ENCODE results near the gene TIMELESS. TPM values are rescaled to one million over a fixed set of nuclear protein-coding genes. Genes with fewer than 3 reads are reported as not detected.
"Not testable (repeated sequence)": the region's sequence is repeated elsewhere in the genome, so short reads cannot be mapped to it uniquely, and the experiment has no call there.

Gene TIMELESS, protein sequence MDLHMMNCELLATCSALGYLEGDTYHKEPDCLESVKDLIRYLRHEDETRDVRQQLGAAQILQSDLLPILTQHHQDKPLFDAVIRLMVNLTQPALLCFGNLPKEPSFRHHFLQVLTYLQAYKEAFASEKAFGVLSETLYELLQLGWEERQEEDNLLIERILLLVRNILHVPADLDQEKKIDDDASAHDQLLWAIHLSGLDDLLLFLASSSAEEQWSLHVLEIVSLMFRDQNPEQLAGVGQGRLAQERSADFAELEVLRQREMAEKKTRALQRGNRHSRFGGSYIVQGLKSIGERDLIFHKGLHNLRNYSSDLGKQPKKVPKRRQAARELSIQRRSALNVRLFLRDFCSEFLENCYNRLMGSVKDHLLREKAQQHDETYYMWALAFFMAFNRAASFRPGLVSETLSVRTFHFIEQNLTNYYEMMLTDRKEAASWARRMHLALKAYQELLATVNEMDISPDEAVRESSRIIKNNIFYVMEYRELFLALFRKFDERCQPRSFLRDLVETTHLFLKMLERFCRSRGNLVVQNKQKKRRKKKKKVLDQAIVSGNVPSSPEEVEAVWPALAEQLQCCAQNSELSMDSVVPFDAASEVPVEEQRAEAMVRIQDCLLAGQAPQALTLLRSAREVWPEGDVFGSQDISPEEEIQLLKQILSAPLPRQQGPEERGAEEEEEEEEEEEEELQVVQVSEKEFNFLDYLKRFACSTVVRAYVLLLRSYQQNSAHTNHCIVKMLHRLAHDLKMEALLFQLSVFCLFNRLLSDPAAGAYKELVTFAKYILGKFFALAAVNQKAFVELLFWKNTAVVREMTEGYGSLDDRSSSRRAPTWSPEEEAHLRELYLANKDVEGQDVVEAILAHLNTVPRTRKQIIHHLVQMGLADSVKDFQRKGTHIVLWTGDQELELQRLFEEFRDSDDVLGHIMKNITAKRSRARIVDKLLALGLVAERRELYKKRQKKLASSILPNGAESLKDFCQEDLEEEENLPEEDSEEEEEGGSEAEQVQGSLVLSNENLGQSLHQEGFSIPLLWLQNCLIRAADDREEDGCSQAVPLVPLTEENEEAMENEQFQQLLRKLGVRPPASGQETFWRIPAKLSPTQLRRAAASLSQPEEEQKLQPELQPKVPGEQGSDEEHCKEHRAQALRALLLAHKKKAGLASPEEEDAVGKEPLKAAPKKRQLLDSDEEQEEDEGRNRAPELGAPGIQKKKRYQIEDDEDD
- polyA plus RNA-seq (2012; ENCODE audit: insufficient read depth, insufficient read length) = 93.6 TPM

DNA sequence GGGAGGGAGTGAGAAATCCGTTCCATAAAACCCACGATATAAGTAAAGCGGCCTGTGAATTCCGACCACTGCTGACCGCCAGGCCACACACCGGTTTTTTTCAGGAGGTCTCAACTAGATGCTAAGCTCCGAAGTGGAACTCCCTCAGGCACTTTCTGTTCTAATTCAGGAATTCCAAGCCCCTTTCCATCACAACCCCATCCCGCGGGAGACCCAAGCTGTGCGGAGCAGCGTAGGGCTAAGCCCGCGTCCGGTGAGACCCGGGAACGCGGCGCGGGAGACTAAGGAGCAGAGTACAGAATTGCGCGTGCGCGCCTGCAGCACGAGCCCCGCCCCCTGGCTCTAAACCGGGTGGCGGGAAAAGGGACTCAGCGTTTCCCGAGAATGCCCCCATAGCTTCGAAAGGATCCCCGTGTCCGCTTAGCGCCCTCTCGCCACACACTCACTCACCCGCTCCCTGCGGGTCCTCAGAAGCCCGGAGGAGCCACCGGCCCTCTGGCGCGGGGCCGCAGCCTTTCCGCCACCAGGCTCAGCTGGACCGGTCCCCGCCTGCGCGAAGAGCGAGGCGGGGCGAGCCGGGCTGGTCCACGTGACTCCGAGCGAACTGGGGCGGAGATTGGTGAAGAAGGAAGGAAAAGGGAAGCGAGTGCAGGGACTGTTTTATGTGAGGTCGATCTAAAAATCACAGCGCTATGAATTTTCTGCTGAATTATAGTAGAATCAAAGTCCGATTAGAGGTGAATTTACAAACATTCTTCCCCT is at the start of gene TIMELESS:
TSS of gene TIMELESS (minus strand) at position 567 of the 762 bp plus-strand sequence. CDS start 15,256 bp downstream, outside the sequence.
- H3K4me3 ChIP-seq (ENCODE audit: low read length) = peak within 1 kb of the TSS; percentile 68
- DNase-seq (ENCODE audit: low read depth, low spot score) = peak; percentile 84

DNA sequence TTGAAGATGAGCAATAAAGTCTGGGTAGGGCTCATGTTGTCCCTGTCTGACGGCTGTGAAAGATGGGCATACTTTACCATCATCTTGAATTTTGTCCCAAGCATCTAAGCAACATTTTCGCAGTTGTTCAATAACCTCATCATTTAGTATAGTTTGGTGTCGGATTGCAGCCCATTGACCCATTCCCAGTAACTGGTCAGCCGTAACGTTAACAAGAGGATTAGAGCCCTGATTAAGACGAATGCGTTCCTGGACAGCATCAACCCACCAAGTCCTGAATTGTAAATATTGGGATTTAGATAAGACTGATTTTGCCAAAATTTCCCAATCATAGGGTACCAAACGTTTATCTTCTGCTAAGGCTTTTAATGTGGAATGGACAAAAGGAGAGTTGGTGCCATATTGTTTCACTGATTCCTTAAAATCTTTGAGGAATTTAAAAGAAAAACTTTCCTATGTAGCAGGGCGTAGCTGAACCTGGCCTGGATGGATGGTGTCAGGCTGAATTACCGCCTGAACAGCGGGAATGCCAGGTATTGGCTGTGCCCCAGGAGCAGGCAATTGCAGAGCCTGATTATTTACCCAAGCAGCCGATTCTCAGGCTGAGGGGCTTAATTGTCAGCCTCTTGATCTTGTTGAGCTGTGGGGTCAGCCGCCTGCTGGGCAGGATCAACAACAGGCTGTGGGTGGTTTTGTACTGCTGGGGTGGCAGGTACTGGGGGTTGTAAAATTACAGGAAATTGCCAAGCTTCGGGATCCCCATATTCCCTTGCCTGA is 49.1 kb upstream of the TIMELESS start:
- not testable (repeated sequence) for H3K4me3 ChIP-seq (ENCODE audit: low read length); DNase-seq (ENCODE audit: low read depth, low spot score)

DNA sequence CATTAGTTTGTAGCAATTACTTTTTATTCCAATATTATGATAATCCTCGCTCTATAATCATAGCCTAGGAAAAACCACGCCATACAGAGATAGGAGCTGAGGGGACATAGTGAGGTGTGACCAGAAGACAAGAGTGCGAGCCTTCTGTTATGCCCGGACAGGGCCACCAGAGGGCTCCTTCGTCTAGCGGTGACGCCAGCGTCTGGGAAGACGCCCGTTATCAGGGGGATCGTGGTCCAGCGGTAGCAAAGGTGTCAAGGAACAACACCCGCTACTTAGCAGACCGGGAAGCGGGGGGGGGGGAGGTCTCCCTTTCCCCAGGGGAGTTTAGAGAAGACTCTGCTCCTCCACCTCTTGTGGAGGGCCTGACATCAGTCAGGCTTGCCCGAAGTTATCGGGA is 47.5 kb upstream of the TIMELESS start:
- DNase-seq (ENCODE audit: low read depth, low spot score); H3K4me3 ChIP-seq (ENCODE audit: low read length): not testable (repeated sequence)

DNA sequence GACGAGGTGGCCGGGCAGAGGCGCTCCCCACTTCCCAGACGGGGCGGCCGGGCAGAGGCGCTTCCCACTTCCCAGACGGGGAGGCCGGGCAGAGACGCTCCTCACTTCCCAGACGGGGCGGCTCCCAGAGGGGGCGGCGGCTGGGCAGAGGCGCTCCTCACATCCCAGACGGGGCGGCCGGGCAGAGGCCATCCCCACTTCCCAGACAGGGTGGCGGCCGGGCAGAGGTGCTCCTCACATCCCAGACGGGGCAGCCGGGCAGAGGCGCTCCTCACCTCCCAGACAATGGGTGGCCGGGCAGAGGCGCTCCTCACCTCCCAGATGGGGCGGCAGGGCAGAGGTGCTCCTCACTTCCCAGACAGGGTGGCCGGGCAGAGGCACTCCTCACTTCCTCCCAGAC is 45.3 kb upstream of the TIMELESS start:
- not testable (repeated sequence) for H3K4me3 ChIP-seq (ENCODE audit: low read length); DNase-seq (ENCODE audit: low read depth, low spot score)

DNA sequence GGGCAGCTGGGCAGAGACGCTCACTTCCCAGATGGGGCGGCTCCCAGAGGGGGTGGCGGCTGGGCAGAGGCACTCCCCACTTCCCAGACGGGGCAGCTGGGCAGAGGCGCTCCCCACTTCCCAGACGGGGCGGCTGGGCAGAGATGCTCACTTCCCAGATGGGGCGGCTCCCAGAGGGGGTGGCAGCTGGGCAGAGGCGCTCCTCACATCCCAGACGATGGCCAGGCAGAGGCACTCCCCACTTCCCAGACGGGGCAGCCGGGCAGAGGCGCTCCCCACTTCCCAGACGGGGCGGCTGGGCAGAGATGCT is 44.8 kb upstream of the TIMELESS start:
- DNase-seq (ENCODE audit: low read depth, low spot score) = not testable (repeated sequence)

DNA sequence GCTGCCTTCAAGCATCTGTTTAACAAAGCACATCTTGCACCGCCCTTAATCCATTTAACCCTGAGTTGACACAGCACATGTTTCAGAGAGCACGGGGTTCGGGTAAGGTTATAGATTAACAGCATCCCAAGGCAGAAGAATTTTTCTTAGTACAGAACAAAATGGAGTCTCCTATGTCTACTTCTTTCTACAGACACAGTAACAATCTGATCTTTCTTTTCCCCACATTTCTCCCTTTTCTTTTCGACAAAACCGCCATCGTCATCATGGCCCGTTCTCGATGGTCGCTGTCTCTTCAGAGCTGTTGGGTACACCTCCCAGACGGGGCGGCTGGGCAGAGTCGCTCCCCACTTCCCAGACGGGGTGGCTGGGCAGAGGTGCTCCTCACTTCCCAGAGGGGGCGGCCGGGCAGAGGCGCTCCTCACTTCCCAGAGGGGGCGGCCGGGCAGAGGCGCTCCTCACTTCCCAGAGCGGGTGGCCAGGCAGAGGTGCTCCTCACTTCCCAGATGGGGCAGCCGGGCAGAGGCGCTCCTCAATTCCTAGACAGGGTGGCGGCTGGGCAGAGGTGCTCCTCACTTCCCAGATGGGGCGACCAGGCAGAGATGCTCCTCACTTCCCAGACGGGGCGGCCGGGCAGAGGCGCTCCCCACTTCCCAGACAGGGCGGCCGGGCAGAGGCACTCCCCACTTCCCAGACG is 44.3 kb upstream of the TIMELESS start:
- H3K4me3 ChIP-seq (ENCODE audit: low read length); DNase-seq (ENCODE audit: low read depth, low spot score): not testable (repeated sequence)

More for the DNA sequence above, 44.8 kb upstream of the TIMELESS start:
- not testable (repeated sequence) for H3K4me3 ChIP-seq (ENCODE audit: low read length)

DNA sequence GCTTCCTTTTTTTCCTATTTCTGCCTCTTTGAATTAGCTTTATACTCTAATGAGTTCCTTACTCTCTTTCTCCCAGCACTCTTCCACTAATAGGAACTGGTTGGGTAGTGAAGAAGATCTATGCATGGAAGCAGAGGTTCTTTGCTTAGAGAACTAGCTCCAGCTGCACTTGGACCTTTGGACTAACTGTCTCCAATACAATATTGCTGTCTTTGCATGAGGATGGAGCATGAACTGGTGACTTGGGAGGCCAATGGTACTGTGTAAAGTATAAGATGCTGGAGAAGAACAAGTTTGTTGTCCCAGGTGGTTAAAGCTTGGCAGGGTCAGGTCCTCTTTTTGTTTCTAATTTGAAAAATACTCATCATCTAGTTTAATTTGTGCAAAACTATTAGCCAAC is 41.1 kb upstream of the TIMELESS start:
- no peak overlapping the region for H3K4me3 ChIP-seq (ENCODE audit: low read length)
- DNase-seq (ENCODE audit: low read depth, low spot score) = no peak

DNA sequence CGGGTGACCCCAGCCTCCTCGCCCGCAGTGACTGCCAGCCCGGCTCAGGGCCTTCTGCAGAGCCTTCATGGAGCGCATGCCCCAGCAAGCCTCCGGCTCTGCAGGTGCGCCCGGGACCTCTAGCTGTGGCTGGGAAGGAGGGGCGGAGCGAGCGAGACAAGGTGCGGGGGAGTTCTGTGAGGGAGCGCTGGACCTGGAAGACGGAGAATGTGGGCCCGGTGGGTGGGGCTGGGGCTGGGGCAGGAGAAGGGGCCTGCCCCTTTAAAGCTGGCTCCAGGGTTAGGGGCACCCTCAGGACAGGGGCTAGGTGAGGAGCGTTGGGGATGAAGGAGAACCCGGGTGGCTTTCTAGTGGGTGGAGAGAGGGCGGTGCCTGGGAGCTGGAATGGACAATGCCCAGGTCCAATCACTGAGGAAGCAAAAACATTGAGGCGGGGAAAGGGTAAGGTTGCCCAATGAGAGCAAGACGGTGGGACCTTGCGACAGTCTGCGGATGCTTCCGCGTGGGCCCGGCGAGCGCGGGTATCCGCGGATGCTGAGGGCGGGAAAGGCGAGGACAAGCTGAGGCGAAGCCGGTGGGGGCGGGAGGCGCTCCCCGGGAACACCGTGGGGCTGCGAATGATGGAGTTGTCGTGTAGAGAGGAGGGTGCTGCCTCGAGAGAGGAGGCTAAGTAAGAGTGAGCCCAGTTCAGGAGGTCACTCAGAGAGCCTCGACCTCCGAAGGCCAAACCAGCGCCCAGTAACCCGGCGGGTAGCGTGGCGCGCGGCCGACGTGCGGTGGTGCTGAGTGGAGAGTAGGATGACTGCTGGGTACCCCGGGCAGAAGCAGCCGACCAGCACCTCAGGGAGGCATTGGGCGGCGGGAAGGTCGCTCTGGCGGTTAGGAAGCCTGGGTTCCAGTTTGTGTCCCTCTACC is 39.1 kb upstream of the TIMELESS start, which contains the start of gene GLS2:
TSS of gene GLS2 (minus strand) at position 121 of the 915 bp plus-strand sequence. CDS start at position 78, 43 bp downstream.
- H3K4me3 ChIP-seq (ENCODE audit: low read length) = no peak within 1 kb of the TSS
- no peak for DNase-seq (ENCODE audit: low read depth, low spot score)

DNA sequence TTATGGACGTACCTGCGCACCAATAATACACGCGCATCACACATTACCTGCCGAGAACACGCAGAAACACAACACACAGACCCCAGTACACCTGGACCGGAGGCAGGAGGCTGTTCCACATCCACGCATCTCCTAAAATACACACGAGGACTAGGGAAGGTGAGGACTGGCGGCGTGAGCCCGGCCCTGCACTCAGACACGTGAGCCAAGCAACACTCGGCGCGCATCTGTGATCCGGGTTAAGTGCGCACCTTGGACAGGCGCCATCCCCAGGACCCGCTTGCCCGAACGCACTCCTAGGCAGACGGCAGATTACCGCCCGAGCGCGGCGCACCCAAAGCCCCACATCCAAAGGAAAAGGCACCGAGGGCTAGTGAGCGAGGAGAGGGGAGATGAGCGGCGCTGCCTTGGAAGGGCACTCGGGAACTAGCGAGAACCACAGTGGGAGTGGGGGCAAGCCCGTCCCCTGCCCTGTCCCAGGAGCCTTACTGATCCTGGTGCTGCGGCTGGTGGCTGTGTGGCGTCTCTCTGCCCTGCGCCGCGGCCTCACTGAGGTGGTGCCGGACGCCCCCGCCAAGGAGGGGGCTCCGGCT is 38.3 kb upstream of the TIMELESS start:
- DNase-seq (ENCODE audit: low read depth, low spot score) = no peak
- H3K4me3 ChIP-seq (ENCODE audit: low read length) = no peak overlapping the region

DNA sequence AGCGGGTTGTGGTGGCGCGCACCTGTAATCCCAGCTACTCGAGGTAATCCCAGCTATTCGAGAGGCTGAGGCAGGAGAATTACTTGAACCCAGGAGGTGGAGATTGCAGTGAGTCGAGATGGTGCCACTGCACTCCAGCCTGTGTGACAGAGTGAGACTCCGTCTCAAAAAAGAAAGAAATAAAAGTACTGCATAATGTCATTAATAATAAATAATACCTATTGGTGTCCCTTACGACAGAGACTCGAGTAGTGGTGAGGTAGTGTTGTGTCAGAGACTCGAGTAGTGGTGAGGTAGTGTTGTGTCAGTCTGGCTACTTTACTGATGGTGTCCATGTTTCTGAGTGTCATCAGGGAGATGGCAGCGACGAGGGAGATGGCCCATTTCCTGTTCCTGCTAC is 37.5 kb upstream of the TIMELESS start:
- H3K4me3 ChIP-seq (ENCODE audit: low read length) = no peak overlapping the region
- DNase-seq (ENCODE audit: low read depth, low spot score) = no peak

DNA sequence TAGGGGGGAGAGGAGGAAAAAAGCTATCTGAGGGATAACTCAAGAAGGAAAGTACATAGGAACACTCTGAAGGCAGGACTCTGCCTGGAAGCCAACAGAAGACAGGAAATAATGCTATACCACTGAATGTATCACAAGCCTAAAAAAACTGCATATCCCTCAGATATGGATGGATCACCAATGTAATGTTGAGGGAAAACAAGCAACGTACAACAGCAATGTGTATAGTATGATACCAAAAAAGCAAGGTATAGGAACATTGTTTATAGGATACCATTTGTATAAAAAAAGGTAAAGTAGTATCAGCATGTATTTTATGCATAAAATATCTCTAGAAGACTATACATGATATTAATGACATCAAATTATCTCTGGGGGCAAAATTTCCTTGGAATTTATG is 35.3 kb upstream of the TIMELESS start:
- H3K4me3 ChIP-seq (ENCODE audit: low read length) = no peak overlapping the region
- no peak for DNase-seq (ENCODE audit: low read depth, low spot score)

DNA sequence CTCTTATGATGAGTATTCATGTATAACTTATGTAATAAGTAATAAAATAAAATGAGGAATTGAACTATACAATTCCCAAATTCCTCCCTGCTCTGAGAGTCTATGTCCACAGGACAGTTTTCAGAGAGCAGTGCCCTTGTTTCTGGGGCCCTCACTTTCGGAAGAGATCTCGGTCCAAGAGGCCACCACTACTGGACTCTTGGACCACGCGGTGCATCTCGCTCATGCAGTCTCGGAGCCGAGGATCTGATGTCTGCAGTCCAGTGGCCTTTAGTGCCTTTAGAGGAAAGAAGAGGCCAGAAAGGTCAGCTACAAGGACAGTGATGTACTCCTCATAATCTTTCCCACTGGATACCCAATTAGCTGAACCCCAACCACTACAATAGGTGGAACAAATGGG is 30.4 kb upstream of the TIMELESS start:
- no peak overlapping the region for H3K4me3 ChIP-seq (ENCODE audit: low read length)

DNA sequence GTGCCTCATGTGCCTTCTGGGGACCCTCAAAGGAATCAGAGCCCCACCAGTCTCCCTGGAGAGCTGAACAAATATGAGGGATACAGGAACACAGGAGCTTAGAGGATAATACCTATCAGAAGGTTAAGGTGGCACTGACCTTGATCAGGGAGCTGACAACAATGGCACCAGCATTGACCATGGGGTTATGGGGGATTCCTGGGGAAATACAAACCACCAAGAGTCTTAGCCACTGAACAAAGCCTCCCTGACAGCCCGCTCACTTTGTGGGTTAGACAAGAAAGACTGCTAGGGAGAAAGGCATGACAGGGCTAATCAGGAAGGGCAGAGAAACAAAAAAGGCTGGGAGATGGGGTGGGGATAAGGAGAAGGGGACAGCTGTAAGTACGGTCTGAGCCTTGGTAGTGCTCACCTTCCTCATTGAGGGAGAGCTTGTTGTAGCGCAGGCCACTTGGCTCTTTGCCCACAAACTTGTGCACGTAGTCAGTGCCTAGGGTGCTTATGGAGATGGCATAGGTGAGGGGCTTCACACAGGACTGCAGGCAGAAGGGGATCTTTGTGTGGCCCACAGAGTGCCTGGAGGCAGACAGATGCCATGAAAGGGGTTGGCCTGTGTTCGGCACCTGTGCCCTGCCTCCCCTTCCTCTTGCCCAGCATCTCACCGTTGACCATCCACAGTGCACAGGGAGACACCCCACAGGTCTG is 28.4 kb upstream of the TIMELESS start:
- H3K4me3 ChIP-seq (ENCODE audit: low read length) = no peak overlapping the region
- no peak for DNase-seq (ENCODE audit: low read depth, low spot score)

More for the DNA sequence above, 30.4 kb upstream of the TIMELESS start:
- DNase-seq (ENCODE audit: low read depth, low spot score) = no peak

DNA sequence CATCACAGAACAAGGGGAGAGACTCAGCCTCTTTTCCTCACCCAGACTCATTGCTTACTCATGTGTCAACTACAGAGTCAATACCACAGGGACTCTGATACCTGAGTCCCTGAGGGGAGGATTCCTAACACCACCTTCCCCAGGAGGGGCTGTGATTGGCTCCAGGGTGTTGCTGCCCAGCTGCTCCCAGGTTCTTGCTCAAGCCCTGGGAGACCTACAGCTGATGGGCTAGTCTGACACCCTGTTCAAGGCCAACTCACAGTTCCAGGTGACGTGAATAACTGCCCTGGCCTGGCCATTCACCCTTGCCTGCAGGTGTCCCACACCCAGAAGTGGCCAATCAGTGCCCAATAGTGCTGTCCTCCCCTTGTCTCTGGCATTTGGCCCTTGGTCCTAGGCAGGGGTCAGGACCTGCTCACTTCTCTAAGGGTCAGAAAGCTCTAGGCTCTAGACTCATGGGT is 27.8 kb upstream of the TIMELESS start:
- H3K4me3 ChIP-seq (ENCODE audit: low read length) = no peak overlapping the region
- DNase-seq (ENCODE audit: low read depth, low spot score) = no peak

DNA sequence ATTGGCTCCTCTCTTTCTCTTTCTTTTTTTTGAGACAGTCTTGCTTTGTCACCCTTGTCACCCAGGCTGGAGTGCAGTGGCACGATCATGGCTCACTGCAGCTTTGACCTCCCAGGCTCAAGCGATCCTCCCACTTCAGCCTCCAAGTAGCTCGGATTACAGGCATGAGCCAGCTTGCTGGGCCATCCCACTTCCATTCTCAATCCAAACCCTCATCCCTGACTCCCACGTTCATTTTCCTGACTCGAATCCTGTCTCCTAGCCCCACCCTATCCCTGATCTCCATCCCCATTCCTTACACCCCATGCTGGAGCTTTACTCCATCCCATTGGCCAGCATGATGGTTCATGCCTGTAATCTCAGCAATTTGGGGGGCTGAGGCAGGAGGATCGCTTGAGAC is 26.9 kb upstream of the TIMELESS start:
- no peak for DNase-seq (ENCODE audit: low read depth, low spot score)
- H3K4me3 ChIP-seq (ENCODE audit: low read length) = no peak overlapping the region

All from Jurkat, Clone E6-1 (cell line).